ENCODE results near the gene CSNK1E.

Gene CSNK1E

GRCh38 chr22:38250643-38251340 lies 66.4 kb downstream of the CSNK1E start:
- H3K27ac ChIP-seq (ENCODE audit: low read length), result no peak overlapping the region
- no peak for DNase-seq (ENCODE audit: low read depth, low spot score)
- no peaks in the 10 kb centered on the region for H3K4me1 ChIP-seq (ENCODE audit: control insufficient read depth, insufficient read depth, low read length)
- H3K27me3 ChIP-seq (ENCODE audit: control insufficient read depth, insufficient read depth, low read length), result no peaks in the 10 kb centered on the region
- no peaks in the 10 kb centered on the region for H3K9me3 ChIP-seq (ENCODE audit: control insufficient read depth, insufficient read depth, low read length)
- WGBS (ENCODE audit: insufficient coverage, insufficient read length), result no CpG with 5 or more reads among the region's 13 CpGs
- peaks cover 14% of the 10 kb centered on the region for H3K36me3 ChIP-seq (ENCODE audit: control insufficient read depth, insufficient read depth, low read length)
- no peak overlapping the region for H3K4me3 ChIP-seq (ENCODE audit: low read length)

- H3K27ac ChIP-seq (ENCODE audit: low read length), result no peak overlapping the region
- H3K36me3 ChIP-seq (ENCODE audit: control insufficient read depth, insufficient read depth, low read length), result peaks cover 16% of the 10 kb centered on the region
- H3K4me3 ChIP-seq (ENCODE audit: low read length), result no peak overlapping the region
- H3K4me1 ChIP-seq (ENCODE audit: control insufficient read depth, insufficient read depth, low read length), result no peaks in the 10 kb centered on the region
- no peak for DNase-seq (ENCODE audit: low read depth, low spot score)
- WGBS (ENCODE audit: insufficient coverage, insufficient read length), result no CpG with 5 or more reads among the region's 25 CpGs
- no peaks in the 10 kb centered on the region for H3K27me3 ChIP-seq (ENCODE audit: control insufficient read depth, insufficient read depth, low read length)
- H3K9me3 ChIP-seq (ENCODE audit: control insufficient read depth, insufficient read depth, low read length), result no peaks in the 10 kb centered on the region
Observed at GRCh38 chr22:38249803-38250642, 67.2 kb downstream of the CSNK1E start.

GRCh38 chr22:38249301-38249700 lies 67.9 kb downstream of the CSNK1E start:
- H3K36me3 ChIP-seq (ENCODE audit: control insufficient read depth, insufficient read depth, low read length), result peaks cover 16% of the 10 kb centered on the region
- no peaks in the 10 kb centered on the region for H3K9me3 ChIP-seq (ENCODE audit: control insufficient read depth, insufficient read depth, low read length)
- H3K27me3 ChIP-seq (ENCODE audit: control insufficient read depth, insufficient read depth, low read length), result no peaks in the 10 kb centered on the region
- DNase-seq (ENCODE audit: low read depth, low spot score), result no peak
- H3K27ac ChIP-seq (ENCODE audit: low read length), result no peak overlapping the region
- no peaks in the 10 kb centered on the region for H3K4me1 ChIP-seq (ENCODE audit: control insufficient read depth, insufficient read depth, low read length)
- WGBS (ENCODE audit: insufficient coverage, insufficient read length), result no CpG with 5 or more reads among the region's 3 CpGs
- H3K4me3 ChIP-seq (ENCODE audit: low read length), result no peak overlapping the region

GRCh38 chr22:38248280-38248679 lies 69.0 kb downstream of the CSNK1E start:
- peaks cover 19% of the 10 kb centered on the region for H3K36me3 ChIP-seq (ENCODE audit: control insufficient read depth, insufficient read depth, low read length)
- no peaks in the 10 kb centered on the region for H3K4me1 ChIP-seq (ENCODE audit: control insufficient read depth, insufficient read depth, low read length)
- WGBS (ENCODE audit: insufficient coverage, insufficient read length), result 100% methylated on average over 3 of the region's 6 CpGs
- no peak overlapping the region for H3K4me3 ChIP-seq (ENCODE audit: low read length)
- DNase-seq (ENCODE audit: low read depth, low spot score), result no peak
- no peaks in the 10 kb centered on the region for H3K9me3 ChIP-seq (ENCODE audit: control insufficient read depth, insufficient read depth, low read length)
- no peaks in the 10 kb centered on the region for H3K27me3 ChIP-seq (ENCODE audit: control insufficient read depth, insufficient read depth, low read length)
- no peak overlapping the region for H3K27ac ChIP-seq (ENCODE audit: low read length)

GRCh38 chr22:38247713-38248112 lies 69.5 kb downstream of the CSNK1E start:
- Histone ChIP-seq H3K27ac (ENCODE audit: low read length) (no peak overlapping the region), H3K4me1 (ENCODE audit: control insufficient read depth, insufficient read depth, low read length) (no peaks in the 10 kb centered on the region)

GRCh38 chr22:38246692-38247091 lies 70.5 kb downstream of the CSNK1E start:
- Histone ChIP-seq H3K36me3 (ENCODE audit: control insufficient read depth, insufficient read depth, low read length) (peaks cover 19% of the 10 kb centered on the region), H3K4me1 (ENCODE audit: control insufficient read depth, insufficient read depth, low read length) (no peaks in the 10 kb centered on the region), H3K9me3 (ENCODE audit: control insufficient read depth, insufficient read depth, low read length) (no peaks in the 10 kb centered on the region), H3K4me3 (ENCODE audit: low read length) (no peak overlapping the region), H3K27ac (ENCODE audit: low read length) (no peak overlapping the region), H3K27me3 (ENCODE audit: control insufficient read depth, insufficient read depth, low read length) (no peaks in the 10 kb centered on the region)
- WGBS (ENCODE audit: insufficient coverage, insufficient read length), result no CpG with 5 or more reads among the region's 5 CpGs
- no peak for DNase-seq (ENCODE audit: low read depth, low spot score)

More at GRCh38 chr22:38247713-38248112, 69.5 kb downstream of the CSNK1E start:
- no peak for DNase-seq (ENCODE audit: low read depth, low spot score)
- H3K27me3 ChIP-seq (ENCODE audit: control insufficient read depth, insufficient read depth, low read length), result no peaks in the 10 kb centered on the region
- peaks cover 19% of the 10 kb centered on the region for H3K36me3 ChIP-seq (ENCODE audit: control insufficient read depth, insufficient read depth, low read length)
- WGBS (ENCODE audit: insufficient coverage, insufficient read length), result no CpG with 5 or more reads among the region's 12 CpGs
- no peak overlapping the region for H3K4me3 ChIP-seq (ENCODE audit: low read length)
- H3K9me3 ChIP-seq (ENCODE audit: control insufficient read depth, insufficient read depth, low read length), result no peaks in the 10 kb centered on the region

GRCh38 chr22:38246046-38246658 lies 71.1 kb downstream of the CSNK1E start:
- DNase-seq (ENCODE audit: low read depth, low spot score), result no peak
- H3K36me3 ChIP-seq (ENCODE audit: control insufficient read depth, insufficient read depth, low read length), result peaks cover 19% of the 10 kb centered on the region
- no peak overlapping the region for H3K27ac ChIP-seq (ENCODE audit: low read length)
- whole genome bisulfite sequencing (ENCODE audit: insufficient coverage, insufficient read length), result no CpG with 5 or more reads among the region's 19 CpGs
- no peaks in the 10 kb centered on the region for H3K27me3 ChIP-seq (ENCODE audit: control insufficient read depth, insufficient read depth, low read length)
- H3K9me3 ChIP-seq (ENCODE audit: control insufficient read depth, insufficient read depth, low read length), result no peaks in the 10 kb centered on the region
- no peaks in the 10 kb centered on the region for H3K4me1 ChIP-seq (ENCODE audit: control insufficient read depth, insufficient read depth, low read length)
- H3K4me3 ChIP-seq (ENCODE audit: low read length), result no peak overlapping the region

GRCh38 chr22:38244106-38244505 lies 73.1 kb downstream of the CSNK1E start:
- WGBS (ENCODE audit: insufficient coverage, insufficient read length), result no CpG with 5 or more reads among the region's 4 CpGs
- no peaks in the 10 kb centered on the region for H3K4me1 ChIP-seq (ENCODE audit: control insufficient read depth, insufficient read depth, low read length)

GRCh38 chr22:38243007-38243765 lies 74.0 kb downstream of the CSNK1E start:
- no CpG with 5 or more reads among the region's 20 CpGs for WGBS (ENCODE audit: insufficient coverage, insufficient read length)
- Histone ChIP-seq H3K27me3 (ENCODE audit: control insufficient read depth, insufficient read depth, low read length) (no peaks in the 10 kb centered on the region), H3K9me3 (ENCODE audit: control insufficient read depth, insufficient read depth, low read length) (no peaks in the 10 kb centered on the region), H3K4me1 (ENCODE audit: control insufficient read depth, insufficient read depth, low read length) (no peaks in the 10 kb centered on the region), H3K27ac (ENCODE audit: low read length) (no peak overlapping the region), H3K36me3 (ENCODE audit: control insufficient read depth, insufficient read depth, low read length) (peaks cover 19% of the 10 kb centered on the region), H3K4me3 (ENCODE audit: low read length) (no peak overlapping the region)
- DNase-seq (ENCODE audit: low read depth, low spot score), result no peak

More at GRCh38 chr22:38244106-38244505, 73.1 kb downstream of the CSNK1E start:
- H3K27me3 ChIP-seq (ENCODE audit: control insufficient read depth, insufficient read depth, low read length), result no peaks in the 10 kb centered on the region
- no peak overlapping the region for H3K27ac ChIP-seq (ENCODE audit: low read length)
- no peaks in the 10 kb centered on the region for H3K9me3 ChIP-seq (ENCODE audit: control insufficient read depth, insufficient read depth, low read length)
- no peak overlapping the region for H3K4me3 ChIP-seq (ENCODE audit: low read length)
- no peak for DNase-seq (ENCODE audit: low read depth, low spot score)
- peaks cover 19% of the 10 kb centered on the region for H3K36me3 ChIP-seq (ENCODE audit: control insufficient read depth, insufficient read depth, low read length)

GRCh38 chr22:38240734-38241252 lies 76.4 kb downstream of the CSNK1E start:
- peak; percentile 50 for DNase-seq (ENCODE audit: low read depth, low spot score)
- Histone ChIP-seq H3K4me3 (ENCODE audit: low read length) (no peak overlapping the region), H3K27ac (ENCODE audit: low read length) (no peak overlapping the region), H3K36me3 (ENCODE audit: control insufficient read depth, insufficient read depth, low read length) (peaks cover 4% of the 10 kb centered on the region), H3K9me3 (ENCODE audit: control insufficient read depth, insufficient read depth, low read length) (no peaks in the 10 kb centered on the region), H3K27me3 (ENCODE audit: control insufficient read depth, insufficient read depth, low read length) (no peaks in the 10 kb centered on the region), H3K4me1 (ENCODE audit: control insufficient read depth, insufficient read depth, low read length) (no peaks in the 10 kb centered on the region)
- no CpG with 5 or more reads among the region's 6 CpGs for WGBS (ENCODE audit: insufficient coverage, insufficient read length)

Data from iPS DF 6.9 (cell line).